HepG2 (cell line): Measurements from ENCODE around the gene CYP2A7. TPM values are rescaled to one million over a fixed set of nuclear protein-coding genes. Genes with fewer than 3 reads are reported as not detected.
"Not testable (repeated sequence)": the region's sequence is repeated elsewhere in the genome, so short reads cannot be mapped to it uniquely, and the experiment has no call there.

ENCODE experiments used
- ATAC-seq: fragments of 200-7000 bp; cut with Tn5 transposase; 3 replicates; pipeline ENCODE4 v1.9.1; 2020; ENCODE audit warnings: mild to moderate bottlenecking, moderate library complexity
- BruUV-seq: library from RNA; stranded (reverse); fragments of 400-500 nt; replicated peaks from 2 replicates; lab custom pipeline; 2021; lab: Mats Ljungman, UMichigan
- CTCF ChIA-PET: fragments of 300-600 bp; formaldehyde crosslinking; extraction: SDS; loops from one replicate; lab custom pipeline; 2021; ENCODE audit warnings: low total read pairs, inconsistent platforms, low intra/inter-chr PET ratio; lab: Yijun Ruan, JAX
- POLR2A ChIA-PET: fragments of 350-600 bp; sonication (Branson Sonifier 250); formaldehyde crosslinking; loops from one replicate; lab custom pipeline; 2020; ENCODE audit warnings: antibody characterized with exemption, inconsistent platforms; lab: Yijun Ruan, JAX
- DNase-seq: peaks from one replicate; pipeline ENCODE4 v3.0.0-alpha.2; 2015; ENCODE audit warnings: low spot score
- FAIRE-seq: peaks from 3 replicates; lab custom pipeline; 2011; peaks lifted over from hg19 to GRCh38; lab: Jason Lieb, UNC
- H2AFZ ChIP-seq: one replicate; pipeline ENCODE4 v1.6.1; 2011; ENCODE audit warnings: low read length, inconsistent platforms
- H3K27ac ChIP-seq: fragments of 300-600 bp; 3 replicates; pipeline ENCODE4 v1.8.0; 2011; ENCODE audit warnings: mixed run types, mild to moderate bottlenecking, mixed read lengths, low read length, inconsistent platforms; ENCODE audit not compliant: insufficient read depth; ENCODE audit errors: extremely low read length
- H3K27me3 ChIP-seq, 2 experiments: fragments of 200-600 bp in 1 of 2; 2 replicates in 1 of 2; 3 replicates in 1 of 2; pipeline versions ENCODE4 v1.6.0 to v1.8.0; 2011; ENCODE audit warnings: low read length in 2 of 2, mild to moderate bottlenecking in 2 of 2, moderate library complexity in 2 of 2, inconsistent platforms in 1 of 2; ENCODE audit not compliant: insufficient read depth in 2 of 2, control insufficient read depth in 1 of 2
- H3K36me3 ChIP-seq, 2 experiments: fragments of 200-600 bp in 1 of 2; replicated peaks in 1 of 2; 2 replicates in 1 of 2; 3 replicates in 1 of 2; pipeline versions ENCODE4 v1.5.1 to v1.8.0; 2011; ENCODE audit warnings: low read length in 2 of 2, inconsistent platforms in 1 of 2; ENCODE audit not compliant: insufficient read depth in 2 of 2, control insufficient read depth in 1 of 2
- H3K4me1 ChIP-seq: 2 replicates; pipeline ENCODE4 v1.5.1; 2012; ENCODE audit warnings: low read length, inconsistent platforms; ENCODE audit not compliant: insufficient read depth
- H3K4me2 ChIP-seq: 2 replicates; pipeline ENCODE4 v1.6.0; 2011; ENCODE audit warnings: low read depth, low read length, inconsistent platforms
- H3K4me3 ChIP-seq, 3 experiments: fragments of 200-600 bp in 1 of 3; sonication (generic), shearing (Covaris generic) in 1 of 3; replicated peaks in 1 of 3; 2 replicates each; pipeline ENCODE4 v1.5.1; 2011 to 2016; ENCODE audit warnings: low read length in 3 of 3, inconsistent platforms in 2 of 3, low read depth in 2 of 3, mild to moderate bottlenecking in 2 of 3, control low read depth in 1 of 3, mixed read lengths in 1 of 3; ENCODE audit not compliant: insufficient read depth in 1 of 3
- H3K79me2 ChIP-seq: one replicate; pipeline ENCODE4 v1.6.1; 2011; ENCODE audit warnings: low read length, inconsistent platforms; ENCODE audit not compliant: insufficient read depth
- H3K9ac ChIP-seq: 2 replicates; pipeline ENCODE4 v1.6.0; 2011; ENCODE audit warnings: mild to moderate bottlenecking, low read depth, low read length, inconsistent platforms; ENCODE audit not compliant: insufficient read depth
- H3K9me3 ChIP-seq: 2 replicates; pipeline ENCODE4 v1.5.1; 2012; ENCODE audit warnings: mild to moderate bottlenecking, low read length
- H4K20me1 ChIP-seq: 2 replicates; pipeline ENCODE4 v1.6.0; 2011; ENCODE audit warnings: inconsistent platforms, mild to moderate bottlenecking, low read length, moderate library complexity; ENCODE audit not compliant: insufficient read depth
- PAX8 ChIP-seq: sonication (generic); formaldehyde crosslinking; IDR thresholded peaks from 2 replicates; pipeline ENCODE4 v1.8.0; 2022; ENCODE audit warnings: mild to moderate bottlenecking, missing genetic modification reagents, borderline replicate concordance
- WGBS: methylation state at CpG from one replicate; pipeline ENCODE4 v1.1.6; 2017; ENCODE audit warnings: low lambda C conversion rate; 5-methylcytosine and 5-hydroxymethylcytosine counted together
- in situ Hi-C: cut with HindIII; loops from 2 replicates; pipeline ENCODE4 v1.10.0; 2017; ENCODE audit warnings: low pct_unique_long_range_greater_than_20kb; ENCODE audit not compliant: extremely low pct_ligation_motif_present
- intact Hi-C: fragments of 100-400 bp; cut with micrococcal nuclease; formaldehyde crosslinking; loops from one replicate; pipeline ENCODE4 v1.10.0; 2022; ENCODE audit not compliant: unreplicated experiment
- polyA plus RNA-seq, 8 experiments: library from polyadenylated mRNA; depleted of rRNA in 3 of 8; stranded (reverse) in 7 of 8; unstranded in 1 of 8; fragments of >200 nt; fragmentation: Illumina TruSeq in 4 of 8; extraction: Trizol in 4 of 8; gene quantifications; 2 replicates each; pipeline versions ENCODE4 v1.2.1 to v1.2.3, GENCODE V29; 2011 to 2016; ENCODE audit warnings: low read depth in 4 of 8, missing spikeins in 1 of 8, mixed read lengths in 1 of 8; ENCODE audit not compliant: insufficient read depth in 1 of 8
- total RNA-seq, 5 experiments: library from RNA; depleted of rRNA; stranded (reverse); fragments of >200 nt; fragmentation: Illumina TruSeq; extraction: Trizol; gene quantifications; 2 replicates each; pipeline ENCODE4 v1.2.3, GENCODE V29; 2016; ENCODE audit warnings: low read depth in 1 of 5
- TF ChIP-seq, protein P1 (sequence below): sonication (generic); formaldehyde crosslinking; IDR thresholded peaks from one replicate; pipeline ENCODE4 v1.5.1; 2020; ENCODE audit warnings: mild to moderate bottlenecking, missing genetic modification reagents; ENCODE audit errors: not compliant biosample characterization

The CYP2A7 gene
- total and polyA plus RNA-seq, 2 of the 13 experiments (the other 11 are each of a cell fraction or from before 2014, with no cell fraction given) = not detected

DNA sequence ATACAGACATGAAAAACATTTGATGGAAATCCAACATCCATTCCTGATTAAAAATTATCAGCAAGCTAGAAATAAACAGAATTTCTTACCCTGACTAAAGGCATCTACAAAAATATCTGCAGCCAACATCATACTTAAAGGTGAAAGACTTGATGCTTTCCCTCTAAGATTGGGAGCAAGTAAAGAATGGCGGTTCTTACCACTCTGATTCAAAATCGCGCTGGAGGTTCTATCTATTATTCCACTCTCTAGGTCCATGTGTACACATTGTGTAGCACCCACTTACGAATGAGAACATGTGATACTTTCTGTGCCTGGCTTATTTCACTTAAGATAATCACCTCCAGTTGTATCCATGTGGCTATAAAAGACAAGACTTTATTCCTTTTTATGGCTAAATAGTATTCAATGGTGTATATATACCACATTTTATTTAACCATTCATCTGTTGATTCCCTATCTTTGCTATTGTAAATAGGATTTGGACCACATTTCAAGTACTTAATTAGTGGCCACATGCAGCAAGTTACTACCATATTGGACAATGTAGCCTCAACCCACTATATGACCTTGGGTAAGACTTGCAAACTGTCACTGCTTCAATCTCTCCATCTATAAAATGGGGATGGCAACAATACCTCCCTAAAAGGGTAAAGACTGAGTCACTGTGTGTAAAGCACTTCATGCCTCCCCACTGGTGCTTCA lies 38.4 kb upstream of the CYP2A7 start:
- 84% methylated on average over 4 of the region's 4 CpGs for WGBS
- intact Hi-C loops = no loop called here
- FAIRE-seq (no peak), ATAC-seq (no peak), DNase-seq (no peak)
- Histone ChIP-seq H3K36me3 (no peaks in the 10 kb centered on the region), H3K27ac (no peak overlapping the region), H3K4me3 (no peak overlapping the region), H3K4me1 (peaks cover 23% of the 10 kb centered on the region), H3K4me2 (no peak overlapping the region), H4K20me1 (peaks cover 4% of the 10 kb centered on the region; the same call in 1 of the 2 replicates), H3K27me3 (peaks cover 5 to 35% of the 10 kb centered on the region in 2 experiments), H2AFZ (no peak overlapping the region), H3K9me3 (peaks cover 13% of the 10 kb centered on the region), H3K79me2 (no peaks in the 10 kb centered on the region), H3K9ac (no peak overlapping the region)
- TF ChIP-seq PAX8 (CRISPR knock-in tag) = 0 out of 2 replicates have a peak, but pooled peaks have one; percentile 14
- TF ChIP-seq, protein P1, sequence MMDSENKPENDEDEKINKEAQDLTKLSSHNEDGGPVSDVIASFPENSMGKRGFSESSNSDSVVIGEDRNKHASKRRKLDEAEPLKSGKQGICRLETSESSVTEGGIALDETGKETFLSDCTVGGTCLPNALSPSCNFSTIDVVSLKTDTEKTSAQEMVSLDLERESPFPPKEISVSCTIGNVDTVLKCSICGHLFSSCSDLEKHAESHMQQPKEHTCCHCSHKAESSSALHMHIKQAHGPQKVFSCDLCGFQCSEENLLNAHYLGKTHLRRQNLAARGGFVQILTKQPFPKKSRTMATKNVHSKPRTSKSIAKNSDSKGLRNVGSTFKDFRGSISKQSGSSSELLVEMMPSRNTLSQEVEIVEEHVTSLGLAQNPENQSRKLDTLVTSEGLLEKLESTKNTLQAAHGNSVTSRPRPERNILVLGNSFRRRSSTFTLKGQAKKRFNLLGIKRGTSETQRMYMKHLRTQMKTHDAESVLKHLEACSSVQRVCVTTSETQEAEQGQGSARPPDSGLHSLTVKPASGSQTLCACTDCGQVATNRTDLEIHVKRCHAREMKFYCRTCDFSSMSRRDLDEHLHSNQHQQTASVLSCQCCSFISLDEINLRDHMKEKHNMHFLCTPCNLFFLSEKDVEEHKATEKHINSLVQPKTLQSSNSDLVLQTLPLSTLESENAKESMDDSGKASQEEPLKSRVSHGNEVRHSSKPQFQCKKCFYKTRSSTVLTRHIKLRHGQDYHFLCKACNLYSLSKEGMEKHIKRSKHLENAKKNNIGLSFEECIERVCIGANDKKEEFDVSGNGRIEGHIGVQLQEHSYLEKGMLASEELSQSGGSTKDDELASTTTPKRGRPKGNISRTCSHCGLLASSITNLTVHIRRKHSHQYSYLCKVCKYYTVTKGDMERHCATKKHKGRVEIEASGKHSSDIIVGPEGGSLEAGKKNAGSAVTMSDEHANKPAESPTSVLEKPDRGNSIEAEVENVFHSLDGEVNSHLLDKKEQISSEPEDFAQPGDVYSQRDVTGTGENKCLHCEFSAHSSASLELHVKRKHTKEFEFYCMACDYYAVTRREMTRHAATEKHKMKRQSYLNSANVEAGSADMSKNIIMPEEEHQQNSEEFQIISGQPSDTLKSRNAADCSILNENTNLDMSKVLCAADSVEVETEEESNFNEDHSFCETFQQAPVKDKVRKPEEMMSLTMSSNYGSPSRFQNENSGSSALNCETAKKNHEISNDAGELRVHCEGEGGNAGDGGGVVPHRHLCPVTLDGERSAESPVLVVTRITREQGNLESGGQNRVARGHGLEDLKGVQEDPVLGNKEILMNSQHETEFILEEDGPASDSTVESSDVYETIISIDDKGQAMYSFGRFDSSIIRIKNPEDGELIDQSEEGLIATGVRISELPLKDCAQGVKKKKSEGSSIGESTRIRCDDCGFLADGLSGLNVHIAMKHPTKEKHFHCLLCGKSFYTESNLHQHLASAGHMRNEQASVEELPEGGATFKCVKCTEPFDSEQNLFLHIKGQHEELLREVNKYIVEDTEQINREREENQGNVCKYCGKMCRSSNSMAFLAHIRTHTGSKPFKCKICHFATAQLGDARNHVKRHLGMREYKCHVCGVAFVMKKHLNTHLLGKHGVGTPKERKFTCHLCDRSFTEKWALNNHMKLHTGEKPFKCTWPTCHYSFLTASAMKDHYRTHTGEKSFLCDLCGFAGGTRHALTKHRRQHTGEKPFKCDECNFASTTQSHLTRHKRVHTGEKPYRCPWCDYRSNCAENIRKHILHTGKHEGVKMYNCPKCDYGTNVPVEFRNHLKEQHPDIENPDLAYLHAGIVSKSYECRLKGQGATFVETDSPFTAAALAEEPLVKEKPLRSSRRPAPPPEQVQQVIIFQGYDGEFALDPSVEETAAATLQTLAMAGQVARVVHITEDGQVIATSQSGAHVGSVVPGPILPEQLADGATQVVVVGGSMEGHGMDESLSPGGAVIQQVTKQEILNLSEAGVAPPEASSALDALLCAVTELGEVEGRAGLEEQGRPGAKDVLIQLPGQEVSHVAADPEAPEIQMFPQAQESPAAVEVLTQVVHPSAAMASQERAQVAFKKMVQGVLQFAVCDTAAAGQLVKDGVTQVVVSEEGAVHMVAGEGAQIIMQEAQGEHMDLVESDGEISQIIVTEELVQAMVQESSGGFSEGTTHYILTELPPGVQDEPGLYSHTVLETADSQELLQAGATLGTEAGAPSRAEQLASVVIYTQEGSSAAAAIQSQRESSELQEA (CRISPR knock-in tag) = no peak
- CTCF ChIA-PET = no interaction called here
- in situ Hi-C loops = no loop called here
- POLR2A ChIA-PET = interaction anchor here (1.0 kb wide), 1 partner anchor 88 kb away, joined by 3 read pairs; no protein-coding TSS in a partner anchor
- BruUV-seq = no TSS peak

DNA sequence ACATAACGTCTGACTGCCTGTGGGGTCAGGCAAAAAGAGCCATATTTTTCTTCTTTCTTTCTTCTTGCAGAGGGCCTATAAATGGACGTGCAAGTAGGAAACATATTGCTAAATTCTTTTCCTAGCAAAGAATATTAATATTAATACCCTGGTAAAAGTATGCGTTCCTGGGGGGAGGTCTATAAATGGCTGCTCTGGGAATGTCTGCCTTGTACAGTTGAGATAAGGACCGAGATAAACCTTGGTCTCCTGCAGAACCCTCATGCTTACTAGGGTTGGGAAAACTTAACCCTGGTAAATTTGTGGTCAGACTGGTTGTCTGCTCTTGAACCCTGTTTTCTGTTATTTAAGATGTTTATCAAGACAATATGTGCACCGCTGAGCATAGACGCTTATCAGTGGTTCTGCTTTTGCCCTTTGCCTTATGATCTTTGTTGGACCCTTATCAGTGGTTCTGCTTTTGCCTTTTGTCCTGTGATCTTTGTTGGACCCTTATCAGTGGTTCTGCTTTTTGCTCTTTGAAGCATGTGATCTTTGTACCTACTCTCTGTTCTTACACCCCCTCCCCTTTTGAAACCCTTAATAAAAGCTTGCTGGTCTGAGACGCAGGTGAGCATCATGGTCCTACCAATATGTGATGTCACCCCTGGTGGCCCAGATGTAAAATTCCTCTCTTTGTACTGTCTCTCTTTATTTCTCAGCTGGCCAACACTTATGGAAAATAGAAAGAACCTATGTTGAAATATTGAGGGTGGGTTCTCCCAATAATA lies 37.7 kb upstream of the CYP2A7 start:
- intact Hi-C loops, DNase-seq, FAIRE-seq, H2AFZ ChIP-seq, H4K20me1 ChIP-seq, POLR2A ChIA-PET, BruUV-seq, H3K36me3 ChIP-seq, H3K4me2 ChIP-seq, H3K27ac ChIP-seq, H3K4me3 ChIP-seq, H3K79me2 ChIP-seq, CTCF ChIA-PET, in situ Hi-C loops, ATAC-seq, H3K9ac ChIP-seq: not testable (repeated sequence)
- H3K4me1 ChIP-seq = peaks cover 23% of the 10 kb centered on the region
- H3K9me3 ChIP-seq = peaks cover 13% of the 10 kb centered on the region
- H3K27me3 ChIP-seq = peaks cover 5 to 33% of the 10 kb centered on the region in 2 experiments
- WGBS = 27% methylated on average over 7 of the region's 7 CpGs
